Caco-2 (cell line): ENCODE data around the gene SNRNP200. TPM values are rescaled to one million over a fixed set of nuclear protein-coding genes. Genes with fewer than 3 reads are reported as not detected.

Experiments
- Bru-seq: library from RNA; stranded (reverse); fragments of 400-500 nt; gene quantifications from one replicate; lab custom pipeline; 2021; lab: Mats Ljungman, UMichigan
- BruChase-seq, 2 experiments: library from RNA; stranded (reverse); fragments of 400-500 nt; gene quantifications; one replicate each; lab custom pipeline; 2021; lab: Mats Ljungman, UMichigan
- BruUV-seq: library from RNA; stranded (reverse); fragments of 400-500 nt; replicated peaks from 2 replicates; lab custom pipeline; 2021; lab: Mats Ljungman, UMichigan
- CTCF ChIA-PET: fragments of 300-600 bp; sonication (Branson Sonifier 250); formaldehyde crosslinking; loops from one replicate; lab custom pipeline; 2022; ENCODE audit warnings: antibody characterized with exemption; lab: Charles Lee
- POLR2A ChIA-PET: fragments of 300-600 bp; sonication (Branson Sonifier 250); formaldehyde crosslinking; loops from one replicate; lab custom pipeline; 2022; ENCODE audit warnings: antibody characterized with exemption; lab: Charles Lee
- DNase-seq, 2 experiments: peaks; one replicate each; pipeline versions ENCODE4 v3.0.0 to v3.0.0-alpha.2; 2020 to 2022
- H3K27me3 ChIP-seq: replicated peaks from 2 replicates; pipeline ENCODE4 v1.6.0; 2011; ENCODE audit warnings: low read length; ENCODE audit not compliant: control insufficient read depth, insufficient read depth
- H3K36me3 ChIP-seq: 2 replicates; pipeline ENCODE4 v1.5.1; 2011; ENCODE audit warnings: low read length; ENCODE audit not compliant: control insufficient read depth, insufficient read depth
- H3K4me1 ChIP-seq: fragments of 250-450 bp; sonication (Bioruptor Pico); 2 replicates; pipeline ENCODE4 v1.5.1; 2020; ENCODE audit warnings: mild to moderate bottlenecking
- H3K4me3 ChIP-seq: 2 replicates; pipeline ENCODE4 v1.5.1; 2011; ENCODE audit warnings: low read depth, mild to moderate bottlenecking, control low read depth, low read length
- H3K9me3 ChIP-seq: fragments of 250-450 bp; sonication (Bioruptor Pico); 2 replicates; pipeline ENCODE4 v1.5.1; 2020; ENCODE audit warnings: mild to moderate bottlenecking, moderate library complexity
- H3K27ac Mint-ChIP-seq: one replicate; pipeline ENCODE4 v1.8.0; 2022; ENCODE audit warnings: mixed read lengths; ENCODE audit not compliant: unreplicated experiment
- H3K27me3 Mint-ChIP-seq: one replicate; pipeline ENCODE4 v1.8.0; 2022; ENCODE audit warnings: mixed read lengths; ENCODE audit not compliant: insufficient read depth, unreplicated experiment
- H3K36me3 Mint-ChIP-seq: one replicate; pipeline ENCODE4 v1.8.0; 2022; ENCODE audit warnings: mild to moderate bottlenecking, mixed read lengths; ENCODE audit not compliant: insufficient read depth, unreplicated experiment
- H3K4me1 Mint-ChIP-seq: one replicate; pipeline ENCODE4 v1.8.0; 2022; ENCODE audit warnings: low read depth, mixed read lengths; ENCODE audit not compliant: unreplicated experiment
- H3K4me3 Mint-ChIP-seq: one replicate; pipeline ENCODE4 v1.8.0; 2022; ENCODE audit warnings: mild to moderate bottlenecking, moderate library complexity, mixed read lengths; ENCODE audit not compliant: unreplicated experiment
- H3K9me3 Mint-ChIP-seq: one replicate; pipeline ENCODE4 v1.8.0; 2022; ENCODE audit warnings: mixed read lengths; ENCODE audit not compliant: unreplicated experiment
- CTCF ChIP-seq, 2 experiments: fragments of 200-600 bp in 1 of 2; IDR thresholded peaks; 1 replicate in 1 of 2; 2 replicates in 1 of 2; pipeline versions ENCODE4 v1.5.1 to v1.8.0; 2011 to 2022; ENCODE audit warnings: antibody characterized with exemption in 1 of 2, control low read depth in 1 of 2, inconsistent platforms in 1 of 2, low read depth in 1 of 2, low read length in 1 of 2, mild to moderate bottlenecking in 1 of 2, moderate library complexity in 1 of 2; ENCODE audit not compliant: insufficient read depth in 1 of 2, severe bottlenecking in 1 of 2, unreplicated experiment in 1 of 2
- intact Hi-C: fragments of 100-400 bp; cut with micrococcal nuclease; formaldehyde crosslinking; loops from one replicate; pipeline ENCODE4 v1.10.0; 2022; ENCODE audit not compliant: unreplicated experiment
- long read RNA-seq: library from polyadenylated mRNA; stranded (forward); transcript quantifications from one replicate; pipeline ENCODE4 v2.0.0, GENCODE V29; 2022
- total RNA-seq: library from RNA; stranded (reverse); gene quantifications from 2 replicates; pipeline ENCODE4 v1.2.3, GENCODE V29; 2022

Gene SNRNP200
- total RNA-seq (240 and 259 TPM in 2 replicates), Bru-seq, nascent RNA (percentile 95 among the genes with signal in this experiment), BruChase-seq, experiment 1, labeled RNA remaining after a 2-hour chase (percentile 94 among the genes with signal in this experiment), BruChase-seq, experiment 2, labeled RNA remaining after a 6-hour chase (percentile 98 among the genes with signal in this experiment)
- long read RNA-seq, full-length matches to known transcripts, result 64 of 306 reads
- long read RNA-seq, partial matches to known transcripts, result 160 of 306 reads
- long read RNA-seq, other reads (novel, unspliced or antisense), result 82 of 306 reads

DNA sequence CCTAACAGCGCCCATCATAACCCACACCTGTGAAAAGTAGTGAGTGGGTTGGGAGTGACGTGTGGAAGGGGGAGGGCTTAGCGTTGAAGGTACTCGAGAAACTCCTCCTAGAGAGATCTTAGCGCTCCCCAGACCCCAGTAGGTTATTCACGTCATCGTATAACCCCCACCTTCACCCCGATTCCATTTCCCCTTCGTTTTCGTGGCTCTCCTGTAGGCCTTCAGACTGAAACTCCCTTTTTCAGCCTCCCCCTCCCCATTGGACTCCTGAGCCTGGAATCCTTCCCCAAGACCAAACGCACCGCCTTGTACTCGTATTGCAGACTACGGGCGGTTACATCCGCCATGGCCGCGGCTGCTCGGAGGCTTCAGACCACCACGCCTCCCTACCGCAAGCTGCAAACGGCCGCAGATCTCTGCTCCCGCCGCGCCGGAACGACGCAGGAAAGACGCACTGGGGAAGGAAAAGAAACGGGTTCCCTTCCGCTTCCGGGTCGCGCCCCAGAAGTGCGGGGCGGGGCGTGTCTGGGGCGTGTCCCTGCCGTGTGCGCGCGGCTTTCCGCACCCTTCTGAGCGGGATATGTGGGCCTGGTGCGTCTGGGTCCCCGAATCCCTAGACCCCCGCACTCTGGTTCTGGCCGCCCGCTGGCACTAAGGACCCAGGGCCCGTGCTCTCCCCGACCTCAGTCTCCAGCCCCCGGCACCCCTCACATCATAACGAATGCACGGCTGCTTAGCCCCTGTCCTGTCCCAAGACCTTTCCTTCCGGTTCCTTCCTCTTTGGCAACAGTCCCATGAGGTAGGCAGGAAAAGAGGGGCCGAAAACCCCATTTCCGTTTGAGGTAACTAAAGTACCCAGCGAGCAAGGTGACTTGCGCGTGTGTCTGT, at the start of gene SNRNP200:
SNRNP200 (minus strand) TSS at position 456 of the 888 bp plus-strand sequence; CDS start at position 347, 109 bp downstream.
- intact Hi-C loops, result loop anchor here (1.0 kb wide), 3 partner anchors 30 to 204 kb away; partner anchors contain the start of genes CIAO1 and NCAPH
- peak within 1 kb of the TSS; percentile 96 for H3K4me3 Mint-ChIP-seq
- H3K36me3 ChIP-seq, result peaks cover 6% of the 10 kb centered on the region; the same call in 1 of the 2 replicates
- TF ChIP-seq CTCF (IDR thresholded peaks at IDR 0.05; ENCODE audit: insufficient read depth in 1 of 2, low read depth in 1 of 2, low read length in 1 of 2, severe bottlenecking in 1 of 2, unreplicated experiment in 1 of 2), result no peak
- DNase-seq, result peak; percentile 91
- CTCF ChIA-PET, result no interaction called here
- no peaks in the 10 kb centered on the region for H3K4me1 ChIP-seq
- H3K27ac Mint-ChIP-seq, result peak within 1 kb of the TSS; percentile 99
- no peaks in the 10 kb centered on the region for H3K9me3 Mint-ChIP-seq
- peak within 1 kb of the TSS; percentile 51 for H3K4me3 ChIP-seq
- no TSS peak for BruUV-seq
- no peaks in the 10 kb centered on the region for H3K27me3 Mint-ChIP-seq
- peaks cover 55% of the 10 kb centered on the region for H3K36me3 Mint-ChIP-seq
- POLR2A ChIA-PET, result interaction anchor here (0.5 to 1.2 kb wide), 4 partner anchors 15 to 198 kb away, joined by 3 to 13 read pairs (median 4); partner anchors contain the start of gene NCAPH
- peaks cover 17% of the 10 kb centered on the region for H3K4me1 Mint-ChIP-seq
- H3K9me3 ChIP-seq, result no peaks in the 10 kb centered on the region
- H3K27me3 ChIP-seq, result no peaks in the 10 kb centered on the region

DNA sequence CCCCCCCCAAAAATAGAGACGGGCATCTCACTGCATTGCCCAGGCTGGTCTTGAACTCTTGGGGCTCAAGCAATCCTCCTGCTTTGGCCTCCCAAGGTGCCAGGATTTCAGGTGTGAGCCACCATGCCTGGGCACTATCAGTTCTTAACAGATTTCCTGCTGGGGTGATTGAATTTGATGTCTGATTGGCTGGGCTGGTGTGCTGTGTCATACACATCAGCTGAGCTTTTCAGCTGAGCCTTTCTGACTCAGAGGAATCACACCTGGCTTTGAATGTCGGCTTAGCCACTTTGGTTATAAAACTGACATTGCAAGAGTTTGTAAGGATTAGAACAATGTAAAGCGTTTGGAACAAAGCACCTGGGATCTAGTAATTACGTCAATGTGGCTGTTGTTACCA, 49.1 kb upstream of the SNRNP200 start:
- TF ChIP-seq CTCF (IDR thresholded peaks at IDR 0.05; ENCODE audit: insufficient read depth in 1 of 2, low read depth in 1 of 2, low read length in 1 of 2, severe bottlenecking in 1 of 2, unreplicated experiment in 1 of 2), result no peak
- Histone ChIP-seq H3K36me3 (peaks cover 3% of the 10 kb centered on the region; the same call in 1 of the 2 replicates), H3K4me1 (no peaks in the 10 kb centered on the region), H3K4me3 (no peak overlapping the region), H3K9me3 (no peaks in the 10 kb centered on the region), H3K27me3 (no peaks in the 10 kb centered on the region)
- Mint-ChIP-seq H3K4me1 (no peaks in the 10 kb centered on the region), H3K27me3 (no peaks in the 10 kb centered on the region), H3K36me3 (peaks cover 43% of the 10 kb centered on the region), H3K9me3 (no peaks in the 10 kb centered on the region), H3K27ac (no peak overlapping the region), H3K4me3 (no peak overlapping the region)
- ChIA-PET CTCF (no interaction called here), POLR2A (no interaction called here)
- BruUV-seq, result no TSS peak
- intact Hi-C loops, result no loop called here
- DNase-seq, result no peak

- H3K36me3 Mint-ChIP-seq, result peaks cover 35% of the 10 kb centered on the region
- no TSS peak for BruUV-seq
- CTCF ChIA-PET, result interaction anchor here (0.5 kb wide), 1 partner anchor 13 kb away, joined by 3 read pairs; no protein-coding TSS in a partner anchor
These were observed 48.3 kb upstream of the SNRNP200 start for GRCh38 chr2:96353606-96354101.

More at GRCh38 chr2:96353606-96354101, 48.3 kb upstream of the SNRNP200 start:
- Histone ChIP-seq H3K4me1 (no peaks in the 10 kb centered on the region), H3K36me3 (peaks cover 3% of the 10 kb centered on the region; the same call in 1 of the 2 replicates), H3K9me3 (no peaks in the 10 kb centered on the region), H3K27me3 (no peaks in the 10 kb centered on the region), H3K4me3 (no peak overlapping the region)
- intact Hi-C loops, result no loop called here
- H3K9me3 Mint-ChIP-seq, result no peaks in the 10 kb centered on the region
- H3K4me3 Mint-ChIP-seq, result no peak overlapping the region
- no peaks in the 10 kb centered on the region for H3K27me3 Mint-ChIP-seq
- TF ChIP-seq CTCF (IDR thresholded peaks at IDR 0.05; ENCODE audit: insufficient read depth in 1 of 2, low read depth in 1 of 2, low read length in 1 of 2, severe bottlenecking in 1 of 2, unreplicated experiment in 1 of 2), result no peak
- POLR2A ChIA-PET, result no interaction called here
- DNase-seq, result no peak
- no peak overlapping the region for H3K27ac Mint-ChIP-seq
- no peaks in the 10 kb centered on the region for H3K4me1 Mint-ChIP-seq
